ENCODE results near the gene EEIG1. TPM values are rescaled to one million over a fixed set of nuclear protein-coding genes. Genes with fewer than 3 reads are reported as not detected.

The EEIG1 gene
- total and polyA plus RNA-seq, 2 of the 4 experiments (the other 2 are of a cell fraction), result 1.1 to 23.2 TPM

DNA sequence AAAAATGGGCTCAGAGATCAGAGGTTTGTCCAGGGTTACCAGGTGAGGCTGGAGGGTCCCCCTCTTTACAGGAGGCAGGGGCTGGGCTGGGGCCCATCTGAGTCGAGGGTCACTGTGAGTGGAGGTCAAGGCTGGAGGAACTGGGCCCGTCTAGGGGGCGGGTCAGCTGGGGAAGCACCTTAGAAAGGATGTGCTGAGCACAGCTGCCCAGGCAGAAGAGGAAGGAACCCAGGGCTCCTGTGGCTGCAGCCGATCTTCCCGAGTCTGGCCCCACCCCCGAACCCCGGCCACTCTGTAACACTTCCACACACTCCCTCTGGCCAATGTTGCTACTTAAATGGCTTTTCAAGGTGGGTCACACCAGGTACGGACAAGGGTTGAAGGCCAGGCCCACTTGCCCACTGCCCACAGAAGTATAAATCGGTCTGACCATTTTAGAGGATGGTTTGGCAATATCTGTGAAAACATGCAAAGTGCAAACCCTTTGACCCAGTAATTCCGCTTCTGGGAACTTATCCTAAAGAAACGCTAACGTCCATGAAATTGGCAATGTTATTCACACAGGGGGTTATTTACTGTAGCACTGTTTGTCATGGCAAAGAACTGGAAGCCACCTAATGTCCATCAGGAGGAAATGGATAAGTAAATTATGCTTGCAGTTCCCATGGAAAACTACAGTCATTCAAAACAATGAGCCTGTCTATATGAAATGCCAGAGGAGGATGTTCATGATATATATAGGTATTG, 30.5 kb upstream of the EEIG1 start:
- in situ Hi-C loops (cut with MboI; ENCODE audit: low sequenced_read_pairs), result no loop called here
- Histone ChIP-seq H2AK9ac (replicated peaks; ENCODE audit: low read depth, low read length, poor library complexity) (peak overlapping the region; percentile 19), H2BK15ac (ENCODE audit: low read depth, low read length) (no peak overlapping the region), H3K9ac (ENCODE audit: low read depth, low read length) (no peak overlapping the region), H3K9me1 (ENCODE audit: insufficient read depth, low read length) (no peaks in the 10 kb centered on the region), H4K8ac (ENCODE audit: low read depth in 2 of 2, low read length in 2 of 2) (no peak overlapping the region), H3K36me3 (ENCODE audit: control insufficient read depth, insufficient read depth, low read length) (no peaks in the 10 kb centered on the region), H3K4me2 (ENCODE audit: low read depth, low read length) (no peak overlapping the region), H3K27me3 (ENCODE audit: control insufficient read depth, insufficient read depth, low read length) (no peaks in the 10 kb centered on the region), H2BK20ac (ENCODE audit: low read depth, low read length) (no peak overlapping the region), H3K56ac (ENCODE audit: extremely low read depth, insufficient read depth, low read length) (no peak overlapping the region), H2BK5ac (ENCODE audit: low read depth, low read length, poor library complexity, severe bottlenecking) (no peak overlapping the region), H3K4ac (ENCODE audit: low read depth, low read length) (no peak overlapping the region), H3K9me3 (ENCODE audit: control insufficient read depth, insufficient read depth, low read length) (peaks cover 5% of the 10 kb centered on the region; the same call in 1 of the 2 replicates), H2BK120ac (ENCODE audit: low read depth, low read length) (no peak overlapping the region), H2AFZ (replicated peaks; ENCODE audit: low read length, poor library complexity) (no peak overlapping the region), H3K4me1 (ENCODE audit: control insufficient read depth, insufficient read depth, low read length) (no peaks in the 10 kb centered on the region), H3K4me3 (ENCODE audit: insufficient read depth, low read depth, low read length) (no peak overlapping the region), H4K5ac (ENCODE audit: low read depth, low read length) (no peak overlapping the region), H3K27ac (ENCODE audit: insufficient read depth, low read length) (no peak overlapping the region), H4K20me1 (ENCODE audit: insufficient read depth, low read length) (no peaks in the 10 kb centered on the region), H3K79me1 (ENCODE audit: low read depth in 1 of 2, low read length in 2 of 2) (no peaks in the 10 kb centered on the region), H4K91ac (ENCODE audit: insufficient read depth, low read depth, low read length) (no peak overlapping the region), H3K23ac (ENCODE audit: low read depth, low read length) (no peak overlapping the region), H3K18ac (ENCODE audit: low read depth, low read length) (no peak overlapping the region), H3K14ac (replicated peaks; ENCODE audit: low read depth, low read length) (no peak overlapping the region), H2AK5ac (ENCODE audit: low read depth, low read length) (no peak overlapping the region)
- ATAC-seq (ENCODE audit: low read depth) (no peak), DNase-seq (no peak)
- ChIA-PET CTCF (no interaction called here), POLR2A (ENCODE audit: unreplicated experiment) (no interaction called here)
- intact Hi-C loops (cut with micrococcal nuclease), result no loop called here
- no TSS peak for BruUV-seq (replicated peaks)
- dilution Hi-C loops (cut with HindIII; ENCODE audit: low sequenced_read_pairs, unreplicated experiment), result no loop called here
- TF ChIP-seq NFE2L2 (IDR thresholded peaks at IDR 0.05; ENCODE audit: low read depth, low read length) (no peak), CHD1 (IDR thresholded peaks at IDR 0.05; ENCODE audit: low read depth, low read length) (no peak), BHLHE40 (IDR thresholded peaks at IDR 0.05; ENCODE audit: low read depth, low read length) (no peak), MAZ (IDR thresholded peaks at IDR 0.05; ENCODE audit: borderline replicate concordance, low read depth, low read length) (no peak), MXI1 (IDR thresholded peaks at IDR 0.05; ENCODE audit: borderline replicate concordance, low read depth, low read length) (no peak), POLR2A (IDR thresholded peaks at IDR 0.05; ENCODE audit: low read depth, low read length) (no peak), MAFK (IDR thresholded peaks at IDR 0.05; ENCODE audit: low read depth, low read length) (no peak)
- 50% methylated on average over 8 of the region's 12 CpGs; no CpG with 5 or more reads in 1 of the 2 experiments for WGBS, 2 experiments (ENCODE audit: extremely low coverage in 2 of 2, insufficient read length in 1 of 2)
